Liver (tissue), 9 donors: ENCODE results near the gene SELENOI. TPM values are rescaled to one million over a fixed set of nuclear protein-coding genes. Genes with fewer than 3 reads are reported as not detected.
"Not testable (repeated sequence)": the region's sequence is repeated elsewhere in the genome, so short reads cannot be mapped to it uniquely, and the experiment has no call there.

Source experiments
- DNase-seq: peaks from one replicate; pipeline ENCODE4 v3.0.0-alpha.2; 2017; ENCODE audit warnings: low spot score
- H3K27ac ChIP-seq, 2 donors: one replicate each; pipeline ENCODE4 v1.7.0; 2013; ENCODE audit warnings: inconsistent platforms in 2 of 2, low read length in 2 of 2, control low read depth in 1 of 2, low read depth in 1 of 2, mild to moderate bottlenecking in 1 of 2
- H3K27me3 ChIP-seq, 4 donors: one replicate each; pipeline versions ENCODE4 v1.6.1 to v1.7.0; 2013; ENCODE audit warnings: low read length in 3 of 4, inconsistent platforms in 1 of 4, mild to moderate bottlenecking in 1 of 4, moderate library complexity in 1 of 4; ENCODE audit not compliant: control insufficient read depth in 4 of 4, insufficient read depth in 4 of 4
- H3K36me3 ChIP-seq, 4 donors: one replicate each; pipeline versions ENCODE4 v1.6.1 to v1.7.0; 2013; ENCODE audit warnings: low read length in 3 of 4, mild to moderate bottlenecking in 3 of 4, low read depth in 1 of 4, moderate library complexity in 1 of 4; ENCODE audit not compliant: control insufficient read depth in 4 of 4, insufficient read depth in 3 of 4
- H3K4me1 ChIP-seq, 4 donors: one replicate each; pipeline versions ENCODE4 v1.6.1 to v1.7.0; 2013; ENCODE audit warnings: low read length in 3 of 4, mild to moderate bottlenecking in 3 of 4, moderate library complexity in 1 of 4; ENCODE audit not compliant: control insufficient read depth in 4 of 4, insufficient read depth in 4 of 4
- H3K4me3 ChIP-seq, 3 donors: one replicate each; pipeline versions ENCODE4 v1.6.1 to v1.7.0; 2013; ENCODE audit warnings: low read length in 3 of 3, control low read depth in 1 of 3, low read depth in 1 of 3, mild to moderate bottlenecking in 1 of 3
- H3K9ac ChIP-seq, 2 donors: one replicate each; pipeline ENCODE4 v1.7.0; 2013; ENCODE audit warnings: low read length in 2 of 2, mild to moderate bottlenecking in 2 of 2, moderate library complexity in 2 of 2, control low read depth in 1 of 2, low read depth in 1 of 2
- H3K9me3 ChIP-seq, 4 donors: one replicate each; pipeline versions ENCODE4 v1.6.1 to v1.7.0; 2013; ENCODE audit warnings: low read length in 3 of 4; ENCODE audit not compliant: control insufficient read depth in 4 of 4
- EGR1 ChIP-seq, 2 donors: IDR thresholded peaks; 2 replicates each; pipeline ENCODE4 v1.6.1; 2016 to 2018; ENCODE audit warnings: antibody characterized with exemption in 2 of 2, low read depth in 2 of 2
- HNF4G ChIP-seq: IDR thresholded peaks from 2 replicates; pipeline ENCODE4 v1.6.1; 2016; ENCODE audit warnings: antibody characterized with exemption
- JUND ChIP-seq, 2 donors: IDR thresholded peaks; 2 replicates each; pipeline ENCODE4 v1.6.1; 2016; ENCODE audit warnings: antibody characterized with exemption in 2 of 2
- RAD21 ChIP-seq, 2 donors: IDR thresholded peaks; 2 replicates each; pipeline ENCODE4 v1.6.1; 2016; ENCODE audit warnings: antibody characterized with exemption in 2 of 2, mild to moderate bottlenecking in 2 of 2
- RXRA ChIP-seq, 2 donors: IDR thresholded peaks; 2 replicates each; pipeline ENCODE4 v1.6.1; 2017 to 2018; ENCODE audit warnings: antibody characterized with exemption in 2 of 2, mild to moderate bottlenecking in 1 of 2
- WGBS: extraction: QIAGEN DNeasy Blood & Tissue Kit; methylation state at CpG from one replicate; pipeline ENCODE4 v1.1.7; 2013; 5-methylcytosine and 5-hydroxymethylcytosine counted together
- polyA plus RNA-seq, 2 donors: library from polyadenylated mRNA; stranded (reverse) in 1 of 2; unstranded in 1 of 2; fragments of 200-250 nt in 1 of 2; fragments of >200 nt in 1 of 2; fragmentation: Nextera tagmentation in 1 of 2; extraction: Ambion mirVana in 1 of 2; gene quantifications; one replicate each; pipeline versions ENCODE4 v1.2.1 to v1.2.3, GENCODE V29; 2013 to 2015
- total RNA-seq, 2 donors: library from RNA; depleted of rRNA; stranded (reverse); fragments of >200 nt; gene quantifications; one replicate each; pipeline ENCODE4 v1.2.3, GENCODE V29; 2014
- TF ChIP-seq, protein P1 (sequence below): fragments of 150-350 bp; IDR thresholded peaks from 2 replicates; pipeline ENCODE4 v1.5.1; 2017; ENCODE audit warnings: improper control_type of control experiment, low read depth, low read length; ENCODE audit not compliant: missing input control
- TF ChIP-seq, protein P2 (sequence below): IDR thresholded peaks from 2 replicates; pipeline ENCODE4 v1.6.1; 2016; ENCODE audit warnings: antibody characterized with exemption, mild to moderate bottlenecking
- TF ChIP-seq, protein P3 (sequence below): IDR thresholded peaks from 2 replicates; pipeline ENCODE4 v1.6.1; 2016; ENCODE audit warnings: antibody characterized with exemption
- donor health status: healthy.
- donor health status: healthy.
- donor health status: healthy.
- donor health status: healthy.
- donor health status: healthy.

The SELENOI gene
- total and polyA plus RNA-seq, 4 donors = 6.2 to 55.9 (median 17.5) TPM

DNA sequence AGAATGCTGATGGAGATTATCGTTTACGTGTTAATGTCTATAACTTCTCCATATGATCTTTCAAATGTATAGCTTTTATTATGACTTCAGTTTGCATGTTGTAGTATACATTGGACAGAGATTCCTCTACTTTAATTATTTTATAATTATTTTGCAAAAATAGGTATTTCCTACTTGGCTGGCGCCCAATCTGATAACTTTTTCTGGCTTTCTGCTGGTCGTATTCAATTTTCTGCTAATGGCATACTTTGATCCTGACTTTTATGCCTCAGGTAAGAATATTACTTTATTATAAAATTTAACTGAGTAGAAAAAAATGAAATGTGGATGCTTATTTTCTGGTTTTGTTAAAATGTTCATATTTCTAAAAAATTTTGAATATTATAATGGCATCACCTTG is 18.7 kb downstream of the SELENOI start:
- Histone ChIP-seq H3K27ac (no peak overlapping the region), H3K27me3 (no peaks in the 10 kb centered on the region), H3K9ac (no peak overlapping the region), H3K4me3 (no peak overlapping the region), H3K4me1 (peaks cover 0 to 10% (median 3%) of the 10 kb centered on the region in 4 donors), H3K9me3 (no peaks in the 10 kb centered on the region), H3K36me3 (peaks cover 2 to 22% (median 14%) of the 10 kb centered on the region in 4 donors)
- no peak for TF ChIP-seq JUND (IDR thresholded peaks at IDR 0.05)
- 96% methylated on average over 4 of the region's 4 CpGs for WGBS
- DNase-seq = no peak

DNA sequence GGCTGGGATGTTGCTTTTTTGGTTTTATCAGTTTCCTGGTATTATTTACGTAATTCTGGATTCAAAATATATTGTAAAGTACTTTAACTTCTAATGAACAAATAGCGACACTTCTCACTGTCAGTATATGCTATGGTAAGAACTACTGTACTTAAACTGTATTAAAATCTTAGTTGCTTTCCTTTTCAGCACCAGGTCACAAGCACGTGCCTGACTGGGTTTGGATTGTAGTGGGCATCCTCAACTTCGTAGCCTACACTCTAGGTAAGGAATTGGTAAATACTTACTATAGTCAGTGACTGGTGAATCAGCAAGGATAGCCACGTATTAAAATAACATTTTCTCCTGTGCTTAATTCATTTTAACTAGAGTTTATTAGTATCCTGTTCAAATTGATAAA is 21.0 kb downstream of the SELENOI start:
- H3K9ac ChIP-seq = no peak overlapping the region
- 97% methylated on average over 5 of the region's 5 CpGs for whole genome bisulfite sequencing
- H3K27me3 ChIP-seq = no peaks in the 10 kb centered on the region
- DNase-seq = no peak
- H3K4me3 ChIP-seq = no peak overlapping the region
- H3K27ac ChIP-seq = no peak overlapping the region
- H3K9me3 ChIP-seq = no peaks in the 10 kb centered on the region
- TF ChIP-seq RXRA (IDR thresholded peaks at IDR 0.05) = no peak
- TF ChIP-seq HNF4G = no peak
- no peak for TF ChIP-seq RAD21 (IDR thresholded peaks at IDR 0.05)
- TF ChIP-seq, protein P1, sequence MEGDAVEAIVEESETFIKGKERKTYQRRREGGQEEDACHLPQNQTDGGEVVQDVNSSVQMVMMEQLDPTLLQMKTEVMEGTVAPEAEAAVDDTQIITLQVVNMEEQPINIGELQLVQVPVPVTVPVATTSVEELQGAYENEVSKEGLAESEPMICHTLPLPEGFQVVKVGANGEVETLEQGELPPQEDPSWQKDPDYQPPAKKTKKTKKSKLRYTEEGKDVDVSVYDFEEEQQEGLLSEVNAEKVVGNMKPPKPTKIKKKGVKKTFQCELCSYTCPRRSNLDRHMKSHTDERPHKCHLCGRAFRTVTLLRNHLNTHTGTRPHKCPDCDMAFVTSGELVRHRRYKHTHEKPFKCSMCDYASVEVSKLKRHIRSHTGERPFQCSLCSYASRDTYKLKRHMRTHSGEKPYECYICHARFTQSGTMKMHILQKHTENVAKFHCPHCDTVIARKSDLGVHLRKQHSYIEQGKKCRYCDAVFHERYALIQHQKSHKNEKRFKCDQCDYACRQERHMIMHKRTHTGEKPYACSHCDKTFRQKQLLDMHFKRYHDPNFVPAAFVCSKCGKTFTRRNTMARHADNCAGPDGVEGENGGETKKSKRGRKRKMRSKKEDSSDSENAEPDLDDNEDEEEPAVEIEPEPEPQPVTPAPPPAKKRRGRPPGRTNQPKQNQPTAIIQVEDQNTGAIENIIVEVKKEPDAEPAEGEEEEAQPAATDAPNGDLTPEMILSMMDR = no peak
- TF ChIP-seq, protein P2, sequence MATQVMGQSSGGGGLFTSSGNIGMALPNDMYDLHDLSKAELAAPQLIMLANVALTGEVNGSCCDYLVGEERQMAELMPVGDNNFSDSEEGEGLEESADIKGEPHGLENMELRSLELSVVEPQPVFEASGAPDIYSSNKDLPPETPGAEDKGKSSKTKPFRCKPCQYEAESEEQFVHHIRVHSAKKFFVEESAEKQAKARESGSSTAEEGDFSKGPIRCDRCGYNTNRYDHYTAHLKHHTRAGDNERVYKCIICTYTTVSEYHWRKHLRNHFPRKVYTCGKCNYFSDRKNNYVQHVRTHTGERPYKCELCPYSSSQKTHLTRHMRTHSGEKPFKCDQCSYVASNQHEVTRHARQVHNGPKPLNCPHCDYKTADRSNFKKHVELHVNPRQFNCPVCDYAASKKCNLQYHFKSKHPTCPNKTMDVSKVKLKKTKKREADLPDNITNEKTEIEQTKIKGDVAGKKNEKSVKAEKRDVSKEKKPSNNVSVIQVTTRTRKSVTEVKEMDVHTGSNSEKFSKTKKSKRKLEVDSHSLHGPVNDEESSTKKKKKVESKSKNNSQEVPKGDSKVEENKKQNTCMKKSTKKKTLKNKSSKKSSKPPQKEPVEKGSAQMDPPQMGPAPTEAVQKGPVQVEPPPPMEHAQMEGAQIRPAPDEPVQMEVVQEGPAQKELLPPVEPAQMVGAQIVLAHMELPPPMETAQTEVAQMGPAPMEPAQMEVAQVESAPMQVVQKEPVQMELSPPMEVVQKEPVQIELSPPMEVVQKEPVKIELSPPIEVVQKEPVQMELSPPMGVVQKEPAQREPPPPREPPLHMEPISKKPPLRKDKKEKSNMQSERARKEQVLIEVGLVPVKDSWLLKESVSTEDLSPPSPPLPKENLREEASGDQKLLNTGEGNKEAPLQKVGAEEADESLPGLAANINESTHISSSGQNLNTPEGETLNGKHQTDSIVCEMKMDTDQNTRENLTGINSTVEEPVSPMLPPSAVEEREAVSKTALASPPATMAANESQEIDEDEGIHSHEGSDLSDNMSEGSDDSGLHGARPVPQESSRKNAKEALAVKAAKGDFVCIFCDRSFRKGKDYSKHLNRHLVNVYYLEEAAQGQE = peak; percentile 39
- TF ChIP-seq, protein P3, sequence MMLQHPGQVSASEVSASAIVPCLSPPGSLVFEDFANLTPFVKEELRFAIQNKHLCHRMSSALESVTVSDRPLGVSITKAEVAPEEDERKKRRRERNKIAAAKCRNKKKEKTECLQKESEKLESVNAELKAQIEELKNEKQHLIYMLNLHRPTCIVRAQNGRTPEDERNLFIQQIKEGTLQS = no peak
- TF ChIP-seq EGR1 (IDR thresholded peaks at IDR 0.05; ENCODE audit: low read depth in 2 of 2) = no peak
- H3K4me1 ChIP-seq = peaks cover 0 to 10% (median 3%) of the 10 kb centered on the region in 4 donors
- peaks cover 2 to 22% (median 14%) of the 10 kb centered on the region in 4 donors for H3K36me3 ChIP-seq

DNA sequence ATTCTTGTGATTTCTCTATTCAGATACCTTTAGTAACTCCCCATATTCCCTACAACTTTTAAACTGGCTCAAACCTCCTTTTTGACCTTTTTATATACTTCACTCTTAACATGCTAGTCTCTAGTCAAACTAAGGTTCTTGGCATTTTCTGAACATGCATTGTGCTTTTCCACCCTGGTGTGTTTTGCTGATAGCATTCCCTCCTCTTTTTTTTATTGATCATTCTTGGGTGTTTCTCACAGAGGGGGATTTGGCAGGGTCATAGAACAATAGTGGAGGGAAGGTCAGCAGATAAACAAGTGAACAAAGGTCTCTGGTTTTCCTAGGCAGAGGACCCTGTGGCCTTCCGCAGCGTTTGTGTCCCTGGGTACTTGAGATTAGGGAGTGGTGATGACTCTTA is 23.7 kb downstream of the SELENOI start:
- H3K4me3 ChIP-seq, H3K27ac ChIP-seq, DNase-seq, H3K4me1 ChIP-seq, H3K27me3 ChIP-seq, H3K9me3 ChIP-seq, H3K9ac ChIP-seq: not testable (repeated sequence)
- WGBS = 46% methylated on average over 2 of the region's 2 CpGs
- H3K36me3 ChIP-seq = peaks cover 3 to 28% (median 21%) of the 10 kb centered on the region in 4 donors

DNA sequence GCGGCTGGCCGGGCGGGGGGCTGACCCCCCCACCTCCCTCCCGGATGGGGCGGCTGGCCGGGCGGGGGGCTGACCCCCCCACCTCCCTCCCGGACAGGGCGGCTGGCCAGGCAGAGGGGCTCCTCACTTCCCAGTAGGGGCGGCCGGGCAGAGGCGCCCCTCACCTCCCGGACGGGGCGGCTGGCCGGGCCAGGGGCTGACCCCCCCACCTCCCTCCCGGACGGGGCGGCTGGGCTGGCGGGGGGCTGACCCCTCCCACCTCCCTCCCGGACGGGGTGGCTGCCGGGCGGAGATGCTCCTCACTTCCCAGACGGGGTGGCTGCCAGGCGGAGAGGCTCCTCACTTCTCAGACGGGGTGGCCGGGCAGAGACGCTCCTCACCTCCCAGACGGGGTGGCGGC is 25.0 kb downstream of the SELENOI start:
- H3K9me3 ChIP-seq, DNase-seq, H3K9ac ChIP-seq, H3K27me3 ChIP-seq, H3K4me1 ChIP-seq, H3K27ac ChIP-seq, H3K4me3 ChIP-seq: not testable (repeated sequence)
- peaks cover 3 to 34% (median 26%) of the 10 kb centered on the region in 4 donors for H3K36me3 ChIP-seq
- WGBS = 95% methylated on average over 22 of the region's 31 CpGs
